ENCODE measurements around the gene LHFPL3. TPM values are rescaled to one million over a fixed set of nuclear protein-coding genes. Genes with fewer than 3 reads are reported as not detected.
"Not testable (repeated sequence)": the region's sequence is repeated elsewhere in the genome, so short reads cannot be mapped to it uniquely, and the experiment has no call there.

LHFPL3 gene
- total RNA-seq, 2 experiments from 2014 or later, result not detected

- BruUV-seq (replicated peaks), result no TSS peak
- H3K4me3 ChIP-seq (ENCODE audit: low read depth, low read length, poor library complexity, severe bottlenecking), result no peak overlapping the region
- H3K4me2 ChIP-seq (ENCODE audit: low read length), result no peak overlapping the region
- H3K4me1 ChIP-seq (ENCODE audit: insufficient read depth, low read length, poor library complexity, severe bottlenecking), result peaks cover 46% of the 10 kb centered on the region
- peaks cover 2% of the 10 kb centered on the region; the same call in 1 of the 2 replicates for H3K36me3 ChIP-seq (ENCODE audit: insufficient read depth, low read length)
- intact Hi-C loops (cut with micrococcal nuclease; ENCODE audit: unreplicated experiment), result no loop called here
- peak overlapping the region; percentile 48; the same call in 1 of the 2 replicates for H2AFZ ChIP-seq (ENCODE audit: low read length)
- CTCF ChIA-PET (ENCODE audit: unreplicated experiment), result no interaction called here
- no peak overlapping the region for H3K27ac ChIP-seq (ENCODE audit: low read depth, low read length, poor library complexity, severe bottlenecking)
- no peaks in the 10 kb centered on the region for H4K20me1 ChIP-seq (ENCODE audit: insufficient read depth, low read length)
- POLR2A ChIA-PET, result interaction anchor here (0.8 to 1.6 kb wide), 3 partner anchors 7 to 1087 kb away, joined by 3 to 5 read pairs (median 4); no protein-coding TSS in a partner anchor
- no peaks in the 10 kb centered on the region; the same call in 1 of the 2 replicates for H3K9me3 ChIP-seq (ENCODE audit: low read length)
- no peaks in the 10 kb centered on the region for H3K9me2 ChIP-seq (ENCODE audit: insufficient read depth, low read length)
- H3K79me2 ChIP-seq (ENCODE audit: insufficient read depth, low read depth, low read length), result no peaks in the 10 kb centered on the region; the same call in 1 of the 2 replicates
- TF ChIP-seq CTCF (conservative IDR thresholded peaks at IDR 0.05; ENCODE audit: low read length), result no peak
- no peak for DNase-seq (ENCODE audit: low spot score)
Observed at GRCh38 chr7:104936546-104936945, 608.1 kb downstream of the LHFPL3 start.

GRCh38 chr7:104937489-104937888 is 609.1 kb downstream of the LHFPL3 start:
- DNase-seq (ENCODE audit: low spot score); H3K79me2 ChIP-seq (ENCODE audit: insufficient read depth, low read depth, low read length); H3K9me2 ChIP-seq (ENCODE audit: insufficient read depth, low read length); H2AFZ ChIP-seq (ENCODE audit: low read length); H3K9me3 ChIP-seq (ENCODE audit: low read length); H4K20me1 ChIP-seq (ENCODE audit: insufficient read depth, low read length); BruUV-seq (replicated peaks); CTCF ChIA-PET (ENCODE audit: unreplicated experiment); H3K36me3 ChIP-seq (ENCODE audit: insufficient read depth, low read length); H3K4me3 ChIP-seq (ENCODE audit: low read depth, low read length, poor library complexity, severe bottlenecking); intact Hi-C loops (cut with micrococcal nuclease; ENCODE audit: unreplicated experiment); H3K4me2 ChIP-seq (ENCODE audit: low read length); H3K27ac ChIP-seq (ENCODE audit: low read depth, low read length, poor library complexity, severe bottlenecking): not testable (repeated sequence)
- POLR2A ChIA-PET, result interaction anchor here (0.6 to 1.6 kb wide), 8 partner anchors 8 to 1208 kb away, joined by 3 to 5 read pairs (median 4); no protein-coding TSS in a partner anchor
- H3K4me1 ChIP-seq (ENCODE audit: insufficient read depth, low read length, poor library complexity, severe bottlenecking), result peaks cover 50% of the 10 kb centered on the region

GRCh38 chr7:104938741-104939390 is 610.5 kb downstream of the LHFPL3 start:
- no TSS peak for BruUV-seq (replicated peaks)
- Histone ChIP-seq H3K27ac (ENCODE audit: low read depth, low read length, poor library complexity, severe bottlenecking) (peak overlapping the region; percentile 40), H3K9me3 (ENCODE audit: low read length) (peaks cover 4% of the 10 kb centered on the region; the same call in 1 of the 2 replicates), H3K36me3 (ENCODE audit: insufficient read depth, low read length) (peaks cover 3% of the 10 kb centered on the region; the same call in 1 of the 2 replicates), H3K4me1 (ENCODE audit: insufficient read depth, low read length, poor library complexity, severe bottlenecking) (peaks cover 50% of the 10 kb centered on the region), H3K79me2 (ENCODE audit: insufficient read depth, low read depth, low read length) (peaks cover 4% of the 10 kb centered on the region; the same call in 1 of the 2 replicates), H3K4me3 (ENCODE audit: low read depth, low read length, poor library complexity, severe bottlenecking) (no peak overlapping the region), H2AFZ (ENCODE audit: low read length) (peak overlapping the region; percentile 51; the same call in 1 of the 2 replicates), H3K9me2 (ENCODE audit: insufficient read depth, low read length) (no peaks in the 10 kb centered on the region), H4K20me1 (ENCODE audit: insufficient read depth, low read length) (no peaks in the 10 kb centered on the region), H3K4me2 (ENCODE audit: low read length) (peak overlapping the region; percentile 38)
- ChIA-PET CTCF (ENCODE audit: unreplicated experiment) (interaction anchor here (1.5 kb wide), 1 partner anchor 11 kb away, joined by 3 read pairs; no protein-coding TSS in a partner anchor), POLR2A (interaction anchor here (1.0 to 1.9 kb wide), 2 partner anchors 9 to 12 kb away, joined by 3 to 10 read pairs; no protein-coding TSS in a partner anchor)
- TF ChIP-seq CTCF (conservative IDR thresholded peaks at IDR 0.05; ENCODE audit: low read length) (no peak), EZH2phosphoT487 (IDR thresholded peaks at IDR 0.05; ENCODE audit: borderline replicate concordance, low read depth, low read length) (no peak)
- DNase-seq (ENCODE audit: low spot score), result no peak
- intact Hi-C loops (cut with micrococcal nuclease; ENCODE audit: unreplicated experiment), result no loop called here

Measured in OCI-LY7 (cell line).